Activated T-helper 2 cell treated with anti-CD3 and anti-CD28 coated beads, Interferon-gamma antibody, Interleukin-2, Interleukin-4, amounts not matched to agents 10 μg/mL and 5 μg/mL and 100 μg/mL, durations not matched to agents 14 hours and 24 hours and 36 hours (primary cell): ENCODE results near the gene ZNF536. TPM values are rescaled to one million over a fixed set of nuclear protein-coding genes. Genes with fewer than 3 reads are reported as not detected.
"Not testable (repeated sequence)": the region's sequence is repeated elsewhere in the genome, so short reads cannot be mapped to it uniquely, and the experiment has no call there.

Experiments used
- DNase-seq: peaks from one replicate; pipeline ENCODE4 v3.0.0; 2021; ENCODE audit warnings: low spot score
- H3K27ac Mint-ChIP-seq: one replicate; pipeline ENCODE4 v1.8.0; 2021; ENCODE audit warnings: mixed read lengths
- H3K27me3 Mint-ChIP-seq: one replicate; pipeline ENCODE4 v1.8.0; 2021; ENCODE audit warnings: low read depth, mixed read lengths
- H3K36me3 Mint-ChIP-seq: one replicate; pipeline ENCODE4 v1.8.0; 2021; ENCODE audit warnings: low read depth, mixed read lengths
- H3K4me1 Mint-ChIP-seq: one replicate; pipeline ENCODE4 v1.8.0; 2021; ENCODE audit warnings: low read depth, mixed read lengths
- H3K4me3 Mint-ChIP-seq: one replicate; pipeline ENCODE4 v1.8.0; 2021; ENCODE audit warnings: low read depth, mild to moderate bottlenecking, moderate library complexity, mixed read lengths
- H3K9me3 Mint-ChIP-seq: one replicate; pipeline ENCODE4 v1.8.0; 2021; ENCODE audit warnings: mixed read lengths
- intact Hi-C: fragments of 100-400 bp; cut with micrococcal nuclease; formaldehyde crosslinking; loops from one replicate; pipeline ENCODE4 v1.15.1; 2023
- total RNA-seq: library from RNA; stranded (reverse); gene quantifications from 2 replicates; pipeline ENCODE4 v1.2.3, GENCODE V29; 2022

ZNF536 gene
- total RNA-seq, 1 donor from 2014 or later = not detected

DNA sequence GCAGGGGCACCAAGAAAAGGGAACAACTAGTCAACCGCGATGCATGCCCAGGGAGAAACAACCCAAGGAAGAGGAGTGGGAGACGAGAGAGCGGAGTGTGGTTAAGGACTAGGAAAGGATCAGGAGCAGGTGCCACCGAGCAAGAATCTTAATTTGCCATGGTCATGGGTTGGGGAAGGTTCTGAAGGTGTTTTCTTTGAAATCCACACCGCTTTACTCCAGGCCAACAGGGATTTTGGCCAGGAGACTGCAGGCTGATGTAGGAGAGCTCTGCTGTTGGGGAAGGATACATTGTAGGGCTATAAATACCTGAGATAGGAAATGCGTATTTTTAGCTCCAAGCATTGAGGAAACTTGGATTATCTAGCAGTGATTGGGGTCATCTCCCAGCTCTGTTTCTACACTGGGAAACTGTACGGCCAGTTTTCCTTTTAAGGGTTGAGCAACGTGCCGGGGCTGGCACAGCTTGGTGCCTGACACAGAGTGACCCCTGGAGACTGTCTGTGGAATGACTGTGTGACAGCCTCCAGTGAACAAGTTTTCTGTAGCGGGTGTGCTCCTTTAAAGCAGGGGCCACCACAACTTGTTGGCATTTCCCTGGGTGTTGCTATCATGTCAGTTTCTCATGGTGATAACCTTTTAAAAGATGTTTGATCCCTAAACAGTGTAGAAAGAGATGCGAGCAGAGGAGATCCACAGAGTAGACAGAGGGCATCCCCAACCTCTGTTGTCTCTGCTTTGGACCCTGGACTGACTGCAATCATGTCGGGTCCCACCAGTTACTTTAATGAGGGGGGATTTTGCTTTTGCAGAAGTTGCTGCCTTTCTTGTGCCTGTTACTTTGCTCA is 34.3 kb downstream of the ZNF536 start:
- H3K9me3 Mint-ChIP-seq = no peaks in the 10 kb centered on the region
- no peaks in the 10 kb centered on the region for H3K36me3 Mint-ChIP-seq
- no peaks in the 10 kb centered on the region for H3K27me3 Mint-ChIP-seq
- H3K4me3 Mint-ChIP-seq = no peak overlapping the region
- DNase-seq = no peak
- no peaks in the 10 kb centered on the region for H3K4me1 Mint-ChIP-seq
- intact Hi-C loops = no loop called here
- H3K27ac Mint-ChIP-seq = no peak overlapping the region

DNA sequence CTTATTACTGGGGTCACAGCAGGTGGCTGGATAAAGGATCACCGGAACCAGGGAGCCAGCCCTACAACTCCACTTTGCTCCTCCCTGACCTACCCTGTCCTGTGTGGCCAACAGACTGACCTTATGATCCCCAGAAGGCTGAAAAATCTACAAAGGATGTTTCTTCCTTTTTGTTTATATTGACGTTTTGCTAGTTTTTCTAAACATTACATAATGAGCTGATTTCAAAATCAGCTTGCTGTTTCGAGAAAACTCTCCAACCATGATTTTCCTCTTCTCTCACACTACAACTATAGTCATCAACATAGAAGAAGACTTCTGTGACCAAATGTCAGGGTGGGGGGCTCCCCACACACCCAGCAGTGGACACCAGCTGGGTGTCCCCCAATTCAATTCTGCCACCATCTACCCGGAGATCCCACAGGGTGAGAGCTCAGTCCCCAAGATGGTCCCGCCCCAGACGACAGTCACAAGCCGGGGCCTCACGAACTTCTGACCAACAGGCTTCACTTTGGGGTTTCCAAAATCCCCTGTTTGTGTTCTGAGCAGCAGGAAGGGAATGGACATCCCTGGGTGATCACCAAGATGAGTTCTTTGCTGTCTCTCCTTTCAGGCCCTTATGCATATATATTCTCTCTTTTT is 35.0 kb downstream of the ZNF536 start:
- H3K36me3 Mint-ChIP-seq = no peaks in the 10 kb centered on the region
- no peak overlapping the region for H3K27ac Mint-ChIP-seq
- H3K9me3 Mint-ChIP-seq = no peaks in the 10 kb centered on the region
- H3K27me3 Mint-ChIP-seq = no peaks in the 10 kb centered on the region
- no peak for DNase-seq
- H3K4me1 Mint-ChIP-seq = no peaks in the 10 kb centered on the region
- H3K4me3 Mint-ChIP-seq = no peak overlapping the region
- intact Hi-C loops = no loop called here

DNA sequence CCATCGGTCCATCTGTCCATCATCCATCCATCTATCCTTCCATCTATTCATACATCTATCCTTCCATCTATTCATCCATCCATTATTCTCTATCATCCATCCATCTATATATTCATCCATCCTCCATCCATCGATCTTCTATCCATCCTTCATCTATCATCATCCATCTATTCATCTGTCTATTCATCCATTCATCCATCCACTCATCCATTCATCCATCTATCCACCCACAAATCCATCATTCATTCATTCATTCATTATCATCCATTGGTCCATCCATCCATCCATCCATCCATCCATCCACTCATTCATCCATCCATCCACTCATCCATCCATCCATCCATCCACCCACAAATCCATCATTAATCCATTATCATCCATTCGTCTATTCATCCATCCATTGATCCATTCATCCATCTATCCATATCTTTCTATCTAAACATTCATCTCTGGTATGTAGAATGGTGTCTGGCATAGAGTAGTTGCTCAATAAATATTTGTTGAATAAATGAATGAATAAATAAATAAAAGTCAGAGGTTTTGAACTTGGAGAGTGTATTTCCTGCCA is 36.6 kb downstream of the ZNF536 start:
- Mint-ChIP-seq H3K4me3 (no peak overlapping the region), H3K27me3 (no peaks in the 10 kb centered on the region), H3K27ac (no peak overlapping the region), H3K36me3 (no peaks in the 10 kb centered on the region), H3K9me3 (no peaks in the 10 kb centered on the region), H3K4me1 (no peaks in the 10 kb centered on the region)
- DNase-seq = no peak
- intact Hi-C loops = no loop called here

- Mint-ChIP-seq H3K9me3 (no peaks in the 10 kb centered on the region), H3K4me1 (no peaks in the 10 kb centered on the region), H3K27ac (no peak overlapping the region), H3K36me3 (no peaks in the 10 kb centered on the region), H3K4me3 (no peak overlapping the region), H3K27me3 (no peaks in the 10 kb centered on the region)
- DNase-seq = no peak
- intact Hi-C loops = no loop called here
Observed at GRCh38 chr19:30411714-30412113, 39.5 kb downstream of the ZNF536 start.

- no peak overlapping the region for H3K27ac Mint-ChIP-seq
- H3K9me3 Mint-ChIP-seq = no peaks in the 10 kb centered on the region
- no peaks in the 10 kb centered on the region for H3K4me1 Mint-ChIP-seq
- DNase-seq = no peak
- intact Hi-C loops = no loop called here
- H3K27me3 Mint-ChIP-seq = no peaks in the 10 kb centered on the region
- H3K4me3 Mint-ChIP-seq = no peak overlapping the region
- no peaks in the 10 kb centered on the region for H3K36me3 Mint-ChIP-seq
Observed at GRCh38 chr19:30416375-30416774, 44.2 kb downstream of the ZNF536 start.

DNA sequence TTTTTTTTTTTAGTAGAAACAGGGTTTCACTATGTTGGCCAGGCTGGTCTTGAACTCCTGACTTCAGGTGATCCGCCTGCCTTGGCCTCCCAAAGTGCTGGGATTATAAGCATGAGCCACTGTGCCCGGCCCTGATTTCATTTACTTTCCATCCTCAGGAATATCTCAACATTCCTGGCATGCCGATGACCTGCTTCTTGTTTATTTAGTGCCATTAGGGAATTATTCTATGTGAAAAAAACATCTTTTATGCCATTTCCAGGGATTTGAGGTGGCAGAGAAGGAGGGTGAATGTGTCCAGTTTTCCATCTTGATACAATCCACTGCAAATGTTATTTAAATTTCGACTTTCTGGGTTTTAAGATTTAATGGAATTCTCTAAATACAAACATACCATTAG is 45.0 kb downstream of the ZNF536 start:
- H3K9me3 Mint-ChIP-seq, intact Hi-C loops, H3K27me3 Mint-ChIP-seq, H3K4me1 Mint-ChIP-seq, H3K27ac Mint-ChIP-seq, H3K4me3 Mint-ChIP-seq, H3K36me3 Mint-ChIP-seq, DNase-seq: not testable (repeated sequence)

GRCh38 chr19:30419568-30420180 is 47.5 kb downstream of the ZNF536 start:
- H3K27me3 Mint-ChIP-seq = no peaks in the 10 kb centered on the region
- DNase-seq = no peak
- intact Hi-C loops = no loop called here
- H3K27ac Mint-ChIP-seq = no peak overlapping the region
- H3K4me3 Mint-ChIP-seq = no peak overlapping the region
- H3K9me3 Mint-ChIP-seq = no peaks in the 10 kb centered on the region
- H3K4me1 Mint-ChIP-seq = no peaks in the 10 kb centered on the region
- H3K36me3 Mint-ChIP-seq = no peaks in the 10 kb centered on the region

GRCh38 chr19:30420316-30420715 is 48.1 kb downstream of the ZNF536 start:
- no peak overlapping the region for H3K27ac Mint-ChIP-seq
- no peak overlapping the region for H3K4me3 Mint-ChIP-seq
- DNase-seq = no peak
- H3K9me3 Mint-ChIP-seq = no peaks in the 10 kb centered on the region
- intact Hi-C loops = no loop called here
- no peaks in the 10 kb centered on the region for H3K4me1 Mint-ChIP-seq
- no peaks in the 10 kb centered on the region for H3K27me3 Mint-ChIP-seq
- no peaks in the 10 kb centered on the region for H3K36me3 Mint-ChIP-seq

GRCh38 chr19:30420881-30421280 is 48.7 kb downstream of the ZNF536 start:
- Mint-ChIP-seq H3K4me1 (no peaks in the 10 kb centered on the region), H3K27me3 (no peaks in the 10 kb centered on the region), H3K27ac (no peak overlapping the region), H3K4me3 (no peak overlapping the region), H3K9me3 (no peaks in the 10 kb centered on the region), H3K36me3 (no peaks in the 10 kb centered on the region)
- DNase-seq = no peak
- intact Hi-C loops = no loop called here

GRCh38 chr19:30421571-30421970 is 49.4 kb downstream of the ZNF536 start:
- Mint-ChIP-seq H3K4me1 (no peaks in the 10 kb centered on the region), H3K27ac (no peak overlapping the region), H3K27me3 (no peaks in the 10 kb centered on the region), H3K4me3 (no peak overlapping the region), H3K36me3 (no peaks in the 10 kb centered on the region), H3K9me3 (no peaks in the 10 kb centered on the region)
- intact Hi-C loops = no loop called here
- no peak for DNase-seq

DNA sequence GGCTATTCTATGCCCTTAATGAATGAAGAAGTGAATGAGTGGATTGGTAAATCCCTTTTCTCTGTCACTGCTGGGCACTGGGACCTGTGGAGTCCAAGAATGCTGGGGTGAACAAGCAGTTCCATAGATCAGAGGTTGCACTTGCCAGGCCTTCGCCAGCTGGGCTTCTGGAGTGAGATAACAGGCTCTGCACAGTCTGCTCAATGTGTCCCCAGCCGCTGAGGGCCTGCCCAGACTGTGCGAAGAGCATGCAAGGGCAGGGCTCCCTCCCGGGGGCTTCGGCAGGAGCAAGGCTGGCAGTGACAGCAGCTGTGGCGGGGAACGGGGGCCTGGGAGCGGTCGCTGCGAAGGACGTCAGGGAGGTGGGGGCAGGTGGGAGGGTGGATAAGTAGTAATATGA is 51.3 kb downstream of the ZNF536 start:
- H3K36me3 Mint-ChIP-seq = no peaks in the 10 kb centered on the region
- H3K27me3 Mint-ChIP-seq = no peaks in the 10 kb centered on the region
- no peak overlapping the region for H3K4me3 Mint-ChIP-seq
- intact Hi-C loops = no loop called here
- H3K4me1 Mint-ChIP-seq = no peaks in the 10 kb centered on the region
- H3K27ac Mint-ChIP-seq = no peak overlapping the region
- no peaks in the 10 kb centered on the region for H3K9me3 Mint-ChIP-seq
- no peak for DNase-seq

GRCh38 chr19:30425885-30426838 is 54.0 kb downstream of the ZNF536 start:
- Mint-ChIP-seq H3K27me3 (no peaks in the 10 kb centered on the region), H3K27ac (no peak overlapping the region), H3K36me3 (no peaks in the 10 kb centered on the region), H3K4me3 (no peak overlapping the region), H3K4me1 (no peaks in the 10 kb centered on the region), H3K9me3 (no peaks in the 10 kb centered on the region)
- no peak for DNase-seq
- intact Hi-C loops = no loop called here
